SJCRH30 (cell line): ENCODE measurements around the gene TNNC2. TPM values are rescaled to one million over a fixed set of nuclear protein-coding genes. Genes with fewer than 3 reads are reported as not detected.

ENCODE experiments used
- total RNA-seq: library from RNA; depleted of rRNA; stranded (reverse); fragments of >200 nt; shearing (Covaris generic); gene quantifications from 2 replicates; pipeline ENCODE4 v1.2.3, GENCODE V29; 2014; rRNA removed

Gene TNNC2
- total RNA-seq, 1 experiment from 2014 or later: 0.75 TPM

Other genes with a start within 250 kb of the TNNC2 start
- gene WFDC8, start 248.0 kb downstream of the TNNC2 start, total RNA-seq: not detected in 2 replicates
- gene WFDC10A, start 197.6 kb downstream of the TNNC2 start, total RNA-seq: not detected in 2 replicates
- gene WFDC9, start 196.0 kb downstream of the TNNC2 start, total RNA-seq: not detected in 2 replicates
- not detected in 2 replicates for gene WFDC11, start 157.1 kb downstream of the TNNC2 start, total RNA-seq
- not detected in 2 replicates for gene WFDC13, start 125.3 kb downstream of the TNNC2 start, total RNA-seq
- gene WFDC10B, start 122.3 kb downstream of the TNNC2 start, total RNA-seq: not detected in 2 replicates
- not detected in 2 replicates for gene SPINT4, start 105.0 kb downstream of the TNNC2 start, total RNA-seq
- 0.12 and 0.73 TPM in 2 replicates for gene WFDC3, start 35.4 kb downstream of the TNNC2 start, total RNA-seq
- 54.8 and 59.1 TPM in 2 replicates for gene DNTTIP1, start 35.4 kb downstream of the TNNC2 start, total RNA-seq
- gene UBE2C, start 14.7 kb downstream of the TNNC2 start, total RNA-seq: 612 and 615 TPM in 2 replicates
- 17.1 and 18.3 TPM in 2 replicates for gene SNX21, start 6.5 kb upstream of the TNNC2 start, total RNA-seq
- gene ACOT8, start 30.1 kb upstream of the TNNC2 start, total RNA-seq: 31.0 and 41.0 TPM in 2 replicates
- gene ZSWIM3, start 30.3 kb upstream of the TNNC2 start, total RNA-seq: 6.2 TPM in 2 replicates
- 20.5 and 23.2 TPM in 2 replicates for gene ZSWIM1, start 53.9 kb upstream of the TNNC2 start, total RNA-seq
- gene SPATA25, start 60.3 kb upstream of the TNNC2 start, total RNA-seq: 2.1 and 2.8 TPM in 2 replicates
- 3.9 and 6.7 TPM in 2 replicates for gene NEURL2, start 63.9 kb upstream of the TNNC2 start, total RNA-seq
- gene CTSA, start 64.0 kb upstream of the TNNC2 start, total RNA-seq: 85.2 and 91.4 TPM in 2 replicates
- gene PLTP, start 84.8 kb upstream of the TNNC2 start, total RNA-seq: 14.5 and 15.6 TPM in 2 replicates
- 20.6 and 21.7 TPM in 2 replicates for gene PCIF1, start 107.4 kb upstream of the TNNC2 start, total RNA-seq
- 12.5 and 14.2 TPM in 2 replicates for gene ZNF335, start 144.9 kb upstream of the TNNC2 start, total RNA-seq
- 0.06 TPM in 1 of 2 replicates, not detected in the other for gene MMP9, start 181.6 kb upstream of the TNNC2 start, total RNA-seq
- gene SLC12A5, start 201.9 kb upstream of the TNNC2 start, total RNA-seq: 3.8 and 8.6 TPM in 2 replicates